ENCODE data around the gene SIDT2.

The SIDT2 gene

GRCh38 chr11:117189191-117189940 is 10.8 kb downstream of the SIDT2 start:
- DNase-seq (ENCODE audit: low spot score): no peak

- DNase-seq (ENCODE audit: low spot score): no peak
Measured at GRCh38 chr11:117189941-117190544, 11.5 kb downstream of the SIDT2 start.

- no peak for DNase-seq (ENCODE audit: low spot score)
Measured at GRCh38 chr11:117191680-117192400, 13.3 kb downstream of the SIDT2 start.

GRCh38 chr11:117192401-117192875 is 13.9 kb downstream of the SIDT2 start:
- no peak for DNase-seq (ENCODE audit: low spot score)

- DNase-seq (ENCODE audit: low spot score): no peak
Measured at GRCh38 chr11:117193130-117194020, 14.8 kb downstream of the SIDT2 start.

GRCh38 chr11:117194267-117194666 is 15.7 kb downstream of the SIDT2 start:
- DNase-seq (ENCODE audit: low spot score): no peak

- DNase-seq (ENCODE audit: low spot score): no peak
Measured at GRCh38 chr11:117195258-117195657, 16.7 kb downstream of the SIDT2 start.

GRCh38 chr11:117195761-117196160 is 17.2 kb downstream of the SIDT2 start:
- no peak for DNase-seq (ENCODE audit: low spot score)

GRCh38 chr11:117197006-117197405 is 18.5 kb downstream of the SIDT2 start:
- no peak for DNase-seq (ENCODE audit: low spot score)

GRCh38 chr11:117197516-117198456 is 19.2 kb downstream of the SIDT2 start:
- DNase-seq (ENCODE audit: low spot score): no peak

GRCh38 chr11:117198613-117199012 is 20.1 kb downstream of the SIDT2 start:
- DNase-seq (ENCODE audit: low spot score): no peak

- peak; percentile 50 for DNase-seq (ENCODE audit: low spot score)
Measured at GRCh38 chr11:117199053-117199915, 20.7 kb downstream of the SIDT2 start, which contains the start of gene TAGLN. Gene TAGLN, plus strand, starts transcription at chr11:117199370. Its CDS starts 3,644 bp downstream, at chr11:117203014.

GRCh38 chr11:117199916-117200812 is 21.6 kb downstream of the SIDT2 start:
- DNase-seq (ENCODE audit: low spot score): no peak

- no peak for DNase-seq (ENCODE audit: low spot score)
Measured at GRCh38 chr11:117200813-117201657, 22.5 kb downstream of the SIDT2 start.

GRCh38 chr11:117201658-117202305 is 23.2 kb downstream of the SIDT2 start:
- no peak for DNase-seq (ENCODE audit: low spot score)

- no peak for DNase-seq (ENCODE audit: low spot score)
Measured at GRCh38 chr11:117202386-117203068, 24.0 kb downstream of the SIDT2 start.

GRCh38 chr11:117203069-117203407 is 24.5 kb downstream of the SIDT2 start:
- DNase-seq (ENCODE audit: low spot score): no peak

Data from cerebellar cortex (tissue), 1 donor.